ENCODE data around the gene SHD. TPM values are rescaled to one million over a fixed set of nuclear protein-coding genes. Genes with fewer than 3 reads are reported as not detected.

SHD gene
- total and polyA plus RNA-seq, 9 of the 15 experiments (the other 6 are each of a cell fraction or from before 2014, with no cell fraction given) = 0.05 to 0.62 (median 0.15) TPM; not detected in 5

DNA sequence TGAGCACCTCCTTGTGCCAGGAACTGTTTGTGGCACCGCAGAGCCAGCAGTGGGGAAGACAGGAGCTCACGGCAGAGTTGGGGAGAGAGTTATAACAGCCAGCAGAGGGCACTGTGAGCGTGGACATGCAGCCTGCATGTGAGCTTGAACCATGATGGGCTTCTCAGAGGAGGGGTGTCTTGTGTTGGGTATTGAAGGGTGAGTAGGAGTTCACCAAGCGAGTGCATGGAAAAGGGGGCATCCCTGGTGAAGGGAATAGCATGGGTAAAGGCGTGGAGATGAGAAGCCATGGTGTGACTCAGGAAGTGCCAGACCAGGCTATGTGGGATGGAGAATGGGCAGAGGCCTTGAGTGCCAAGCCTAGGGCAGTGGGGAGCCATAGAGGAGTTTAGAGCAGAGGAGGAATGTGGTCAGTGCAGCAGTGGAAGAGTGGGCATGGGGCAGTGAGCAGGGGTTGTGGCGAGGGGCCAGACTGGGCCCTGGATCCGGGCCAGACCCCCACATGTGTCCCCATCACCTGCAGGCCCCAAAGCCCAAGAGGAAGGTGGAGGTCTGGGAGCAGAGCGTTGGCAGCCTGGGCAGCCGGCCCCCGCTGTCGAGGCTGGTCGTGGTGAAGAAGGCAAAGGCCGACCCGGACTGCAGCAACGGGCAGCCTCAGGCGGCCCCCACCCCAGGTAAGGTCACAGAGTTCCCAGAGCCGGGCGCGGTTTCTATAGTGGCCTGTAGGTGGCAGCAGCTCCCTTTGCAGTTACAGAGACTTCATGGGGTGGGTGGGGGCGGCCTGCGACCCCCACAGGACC is 11.8 kb upstream of the SHD start (continued):
- TF ChIP-seq REST (IDR thresholded peaks at IDR 0.05; ENCODE audit: borderline replicate concordance) (peak; percentile 78), REST (CRISPR knock-in tag; IDR thresholded peaks at IDR 0.05; ENCODE audit: low read depth) (no peak), FOXJ2 (tag; IDR thresholded peaks at IDR 0.05) (no peak), SLC30A9 (CRISPR knock-in tag; IDR thresholded peaks at IDR 0.05) (no peak), HEY1 (CRISPR knock-in tag; IDR thresholded peaks at IDR 0.05; ENCODE audit: borderline replicate concordance) (no peak), EHMT2 (IDR thresholded peaks at IDR 0.05) (0 out of 2 replicates have a peak, but pooled peaks have one; percentile 45), ZNF384 (IDR thresholded peaks at IDR 0.05; ENCODE audit: low read depth, low read length) (peak; percentile 29; the same call in 1 of the 2 replicates), MYC (IDR thresholded peaks at IDR 0.05; ENCODE audit: low read depth, low read length) (no peak), MYC (CRISPR knock-in tag; IDR thresholded peaks at IDR 0.05; ENCODE audit: borderline replicate concordance, low read depth) (peak; percentile 50; the same call in 1 of the 2 replicates), SMARCE1 (IDR thresholded peaks at IDR 0.05) (no peak), FOXK2 (conservative IDR thresholded peaks at IDR 0.05 in 1 of 2, IDR thresholded peaks at IDR 0.05 in 1 of 2; ENCODE audit: low read depth in 2 of 2) (no peak), TAF1 (IDR thresholded peaks at IDR 0.05; ENCODE audit: control insufficient read depth, extremely low read depth, insufficient read depth, low read length, severe bottlenecking) (no peak), XRCC5 (IDR thresholded peaks at IDR 0.05; ENCODE audit: low read depth, low read length) (0 out of 2 replicates have a peak, but pooled peaks have one; percentile 59), E2F5 (CRISPR knock-in tag; IDR thresholded peaks at IDR 0.05) (no peak)
- TF ChIP-seq, protein P1, sequence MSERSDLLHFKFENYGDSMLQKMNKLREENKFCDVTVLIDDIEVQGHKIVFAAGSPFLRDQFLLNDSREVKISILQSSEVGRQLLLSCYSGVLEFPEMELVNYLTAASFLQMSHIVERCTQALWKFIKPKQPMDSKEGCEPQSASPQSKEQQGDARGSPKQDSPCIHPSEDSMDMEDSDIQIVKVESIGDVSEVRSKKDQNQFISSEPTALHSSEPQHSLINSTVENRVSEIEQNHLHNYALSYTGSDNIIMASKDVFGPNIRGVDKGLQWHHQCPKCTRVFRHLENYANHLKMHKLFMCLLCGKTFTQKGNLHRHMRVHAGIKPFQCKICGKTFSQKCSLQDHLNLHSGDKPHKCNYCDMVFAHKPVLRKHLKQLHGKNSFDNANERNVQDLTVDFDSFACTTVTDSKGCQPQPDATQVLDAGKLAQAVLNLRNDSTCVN (CRISPR knock-in tag; IDR thresholded peaks at IDR 0.05) = peak; percentile 76; the same call in 1 of the 2 replicates
